HEK293 (cell line): Measurements from ENCODE around the gene CCDC167.

Experiments
- CTCF ChIP-seq: fragments of 450-650 bp; formaldehyde crosslinking; IDR thresholded peaks from 2 replicates; pipeline ENCODE4 v1.5.1; 2016; ENCODE audit warnings: missing biosample characterization, missing genetic modification characterization
- PRDM10 ChIP-seq: fragments of 450-650 bp; formaldehyde crosslinking; IDR thresholded peaks from 2 replicates; pipeline ENCODE4 v1.5.1; 2016; ENCODE audit warnings: missing biosample characterization, missing genetic modification characterization
- REST ChIP-seq: fragments of 450-650 bp; formaldehyde crosslinking; IDR thresholded peaks from 2 replicates; pipeline ENCODE4 v1.5.1; 2016; ENCODE audit warnings: missing biosample characterization, missing genetic modification characterization
- TRIM28 ChIP-seq: IDR thresholded peaks from 2 replicates; pipeline ENCODE4 v1.6.1; 2011; ENCODE audit warnings: low read length, control low read depth, borderline replicate concordance
- ZBTB1 ChIP-seq: fragments of 450-650 bp; formaldehyde crosslinking; IDR thresholded peaks from 2 replicates; pipeline ENCODE4 v1.5.1; 2016; ENCODE audit warnings: missing biosample characterization, missing genetic modification characterization
- ZBTB11 ChIP-seq: fragments of 450-650 bp; formaldehyde crosslinking; conservative IDR thresholded peaks from 2 replicates; pipeline ENCODE4 v1.5.1; 2016; ENCODE audit warnings: low read depth, missing biosample characterization, missing genetic modification characterization
- ZBTB17 ChIP-seq: fragments of 450-650 bp; formaldehyde crosslinking; IDR thresholded peaks from 2 replicates; pipeline ENCODE4 v1.5.1; 2016; ENCODE audit warnings: missing biosample characterization, missing genetic modification characterization
- ZBTB7A ChIP-seq: fragments of 450-650 bp; formaldehyde crosslinking; IDR thresholded peaks from 2 replicates; pipeline ENCODE4 v1.5.1; 2016; ENCODE audit warnings: low read depth, missing biosample characterization, missing genetic modification characterization
- ZNF132 ChIP-seq: fragments of 450-650 bp; formaldehyde crosslinking; IDR thresholded peaks from 2 replicates; pipeline ENCODE4 v1.5.1; 2017; ENCODE audit warnings: missing biosample characterization, missing genetic modification characterization, borderline replicate concordance
- ZNF19 ChIP-seq: fragments of 450-650 bp; formaldehyde crosslinking; IDR thresholded peaks from 2 replicates; pipeline ENCODE4; 2016; ENCODE audit warnings: missing biosample characterization, missing genetic modification characterization, low read depth
- ZNF26 ChIP-seq: fragments of 450-650 bp; formaldehyde crosslinking; IDR thresholded peaks from 2 replicates; pipeline ENCODE4 v1.5.1; 2016; ENCODE audit warnings: missing biosample characterization, missing genetic modification characterization
- ZNF341 ChIP-seq: fragments of 450-650 bp; formaldehyde crosslinking; IDR thresholded peaks from 2 replicates; pipeline ENCODE4; 2016; ENCODE audit warnings: low read depth, missing biosample characterization, missing genetic modification characterization
- ZNF585B ChIP-seq: fragments of 450-650 bp; formaldehyde crosslinking; IDR thresholded peaks from 2 replicates; pipeline ENCODE4 v1.5.1; 2016; ENCODE audit warnings: missing biosample characterization, missing genetic modification characterization
- ZNF776 ChIP-seq: fragments of 450-650 bp; formaldehyde crosslinking; IDR thresholded peaks from 2 replicates; pipeline ENCODE4 v1.5.0; 2017; ENCODE audit warnings: missing biosample characterization, missing genetic modification characterization, borderline replicate concordance

- TF ChIP-seq PRDM10 (tag by site-specific recombination) (no peak), CTCF (tag by site-specific recombination) (no peak), TRIM28 (no peak), ZNF776 (tag by site-specific recombination) (no peak), ZBTB7A (tag by site-specific recombination) (no peak), REST (tag by site-specific recombination) (no peak), ZNF132 (tag by site-specific recombination) (no peak), ZBTB1 (tag by site-specific recombination) (no peak), ZNF19 (no peak), ZNF585B (no peak), ZBTB11 (tag by site-specific recombination) (no peak), ZBTB17 (no peak), ZNF26 (tag by site-specific recombination) (no peak), ZNF341 (no peak)
Observed at GRCh38 chr6:37515712-37516075, 16.0 kb upstream of the CCDC167 start.
